Smooth muscle cell (in vitro differentiated cells): ENCODE results near the gene ZNF169. TPM values are rescaled to one million over a fixed set of nuclear protein-coding genes. Genes with fewer than 3 reads are reported as not detected.
A peak's percentile ranks its signal among the peaks of the same experiment; 100 is the strongest.
"Not testable (repeated sequence)": the region's sequence is repeated elsewhere in the genome, so short reads cannot be mapped to it uniquely, and the experiment has no call there.

Source experiments
- DNase-seq: peaks from one replicate; lab custom pipeline; 2025; ENCODE audit not compliant: unreplicated experiment; lab: John Stamatoyannopoulos, UW
- H2AFZ ChIP-seq: fragments of 200-600 bp; sonication (generic); 2 replicates; pipeline ENCODE4 v1.6.0; 2016; ENCODE audit warnings: antibody characterized with exemption, low read depth, mild to moderate bottlenecking
- H3F3A ChIP-seq: fragments of 200-600 bp; sonication (generic); 2 replicates; pipeline ENCODE4 v1.6.0; 2017; ENCODE audit warnings: antibody characterized with exemption, low read depth
- H3K27ac ChIP-seq: fragments of 200-600 bp; sonication (generic); 2 replicates; pipeline ENCODE4 v1.5.1; 2016; ENCODE audit warnings: low read depth, mild to moderate bottlenecking
- H3K27me3 ChIP-seq: fragments of 200-600 bp; sonication (generic); 2 replicates; pipeline ENCODE4 v1.6.1; 2016; ENCODE audit warnings: low read depth, mild to moderate bottlenecking
- H3K36me3 ChIP-seq: fragments of 200-600 bp; sonication (generic); 2 replicates; pipeline ENCODE4 v1.5.1; 2016; ENCODE audit warnings: low read depth
- H3K4me1 ChIP-seq: fragments of 200-600 bp; sonication (generic); 2 replicates; pipeline ENCODE4 v1.5.1; 2016; ENCODE audit warnings: low read depth
- H3K4me2 ChIP-seq: fragments of 200-600 bp; sonication (generic); 2 replicates; pipeline ENCODE4 v1.6.0; 2016; ENCODE audit warnings: mild to moderate bottlenecking
- H3K4me3 ChIP-seq: fragments of 200-600 bp; sonication (generic); 2 replicates; pipeline ENCODE4 v1.5.1; 2016; ENCODE audit warnings: mild to moderate bottlenecking
- H3K79me2 ChIP-seq: fragments of 200-600 bp; sonication (generic); 2 replicates; pipeline ENCODE4 v1.6.0; 2016; ENCODE audit warnings: low read depth, mild to moderate bottlenecking
- H3K9ac ChIP-seq: fragments of 200-600 bp; sonication (generic); 2 replicates; pipeline ENCODE4 v1.6.0; 2016; ENCODE audit warnings: low read depth
- H3K9me3 ChIP-seq: fragments of 200-600 bp; sonication (generic); replicated peaks from 2 replicates; pipeline ENCODE4 v1.5.1; 2016; ENCODE audit warnings: low read depth
- H4K20me1 ChIP-seq: fragments of 200-600 bp; sonication (generic); 2 replicates; pipeline ENCODE4 v1.6.0; 2016; ENCODE audit warnings: low read depth
- WGBS: methylation state at CpG from one replicate; pipeline ENCODE4 v1.1.7; 2016; ENCODE audit warnings: low lambda C conversion rate; 5-methylcytosine and 5-hydroxymethylcytosine counted together
- polyA plus RNA-seq: library from polyadenylated mRNA; unstranded; fragments of >200 nt; fragmentation: Nextera tagmentation; extraction: Ambion mirVana; gene quantifications from 2 replicates; pipeline ENCODE4 v1.2.1, GENCODE V29; 2016
- total RNA-seq: library from RNA; depleted of rRNA; stranded (reverse); fragments of >200 nt; gene quantifications from 2 replicates; pipeline ENCODE4 v1.2.3, GENCODE V29; 2014
- TF ChIP-seq, protein P1 (sequence below): fragments of 200-600 bp; sonication (generic); IDR thresholded peaks from 2 replicates; pipeline ENCODE4 v1.5.1; 2017; ENCODE audit warnings: borderline replicate concordance, mild to moderate bottlenecking, antibody characterized with exemption; ENCODE audit not compliant: insufficient read depth, poor library complexity, severe bottlenecking

ZNF169 gene
- total and polyA plus RNA-seq, 2 experiments from 2014 or later, result 0.45 to 2.1 TPM

DNA sequence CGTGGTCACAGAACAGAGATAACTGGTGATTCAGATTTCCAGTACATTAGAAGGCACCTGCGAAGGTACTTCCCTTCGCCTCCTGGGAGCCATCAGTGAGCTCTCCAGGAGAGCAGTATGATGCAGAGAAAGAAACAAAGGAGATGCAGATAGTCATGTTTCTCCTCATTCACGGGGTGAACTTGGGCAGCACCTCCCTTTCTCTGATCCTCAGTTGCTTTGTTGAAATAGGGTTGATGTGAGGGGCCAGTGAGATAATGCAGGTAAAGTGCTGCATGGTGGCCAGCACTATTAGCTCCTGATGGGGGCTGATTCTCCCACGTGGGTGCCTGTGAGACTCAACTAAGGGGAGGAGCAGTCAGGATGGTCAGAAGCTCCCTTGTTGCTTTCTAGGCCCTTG is 46.6 kb upstream of the ZNF169 start:
- no peaks in the 10 kb centered on the region for H4K20me1 ChIP-seq
- H3K4me1 ChIP-seq, result no peaks in the 10 kb centered on the region
- no peak for DNase-seq
- WGBS, result 31% methylated on average over 5 of the region's 5 CpGs
- H3F3A ChIP-seq, result no peaks in the 10 kb centered on the region
- TF ChIP-seq, protein P1, sequence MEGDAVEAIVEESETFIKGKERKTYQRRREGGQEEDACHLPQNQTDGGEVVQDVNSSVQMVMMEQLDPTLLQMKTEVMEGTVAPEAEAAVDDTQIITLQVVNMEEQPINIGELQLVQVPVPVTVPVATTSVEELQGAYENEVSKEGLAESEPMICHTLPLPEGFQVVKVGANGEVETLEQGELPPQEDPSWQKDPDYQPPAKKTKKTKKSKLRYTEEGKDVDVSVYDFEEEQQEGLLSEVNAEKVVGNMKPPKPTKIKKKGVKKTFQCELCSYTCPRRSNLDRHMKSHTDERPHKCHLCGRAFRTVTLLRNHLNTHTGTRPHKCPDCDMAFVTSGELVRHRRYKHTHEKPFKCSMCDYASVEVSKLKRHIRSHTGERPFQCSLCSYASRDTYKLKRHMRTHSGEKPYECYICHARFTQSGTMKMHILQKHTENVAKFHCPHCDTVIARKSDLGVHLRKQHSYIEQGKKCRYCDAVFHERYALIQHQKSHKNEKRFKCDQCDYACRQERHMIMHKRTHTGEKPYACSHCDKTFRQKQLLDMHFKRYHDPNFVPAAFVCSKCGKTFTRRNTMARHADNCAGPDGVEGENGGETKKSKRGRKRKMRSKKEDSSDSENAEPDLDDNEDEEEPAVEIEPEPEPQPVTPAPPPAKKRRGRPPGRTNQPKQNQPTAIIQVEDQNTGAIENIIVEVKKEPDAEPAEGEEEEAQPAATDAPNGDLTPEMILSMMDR, result no peak
- H3K36me3 ChIP-seq, result no peaks in the 10 kb centered on the region
- H2AFZ ChIP-seq, result no peak overlapping the region
- H3K27ac ChIP-seq, result no peak overlapping the region
- no peak overlapping the region for H3K4me2 ChIP-seq
- H3K9ac ChIP-seq, result no peak overlapping the region
- H3K9me3 ChIP-seq, result no peaks in the 10 kb centered on the region
- no peaks in the 10 kb centered on the region for H3K27me3 ChIP-seq
- H3K79me2 ChIP-seq, result no peaks in the 10 kb centered on the region
- no peak overlapping the region for H3K4me3 ChIP-seq

DNA sequence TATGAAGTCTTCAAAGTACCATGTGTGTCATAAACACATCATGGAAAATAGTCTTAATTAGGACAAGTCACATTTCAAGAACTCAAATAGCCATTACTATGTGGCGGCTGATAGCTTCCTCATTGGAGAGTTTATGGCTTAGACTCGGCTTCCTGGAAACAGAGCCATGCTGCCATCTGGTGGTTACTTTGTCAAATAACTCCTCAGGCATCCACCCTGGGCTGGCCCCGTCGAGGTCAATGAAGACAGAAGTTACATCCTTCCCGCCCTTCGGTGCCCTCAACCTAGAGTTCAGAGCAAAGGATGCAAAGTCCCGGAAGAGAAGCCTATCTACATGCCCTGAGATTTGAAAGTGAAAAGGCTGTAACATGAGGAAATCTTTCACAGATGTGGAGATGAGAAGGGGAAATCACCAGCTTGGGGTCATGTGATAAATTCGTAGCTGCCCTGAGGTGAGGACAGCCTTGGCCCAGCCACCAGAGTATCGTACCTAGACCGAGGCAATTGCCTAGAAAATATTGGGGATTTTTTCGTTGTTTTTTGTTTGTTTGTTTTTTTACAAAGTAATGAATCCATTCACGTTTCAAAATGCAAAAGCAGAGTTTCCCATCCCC is 45.5 kb upstream of the ZNF169 start:
- Histone ChIP-seq H4K20me1 (no peaks in the 10 kb centered on the region), H3K27ac (no peak overlapping the region), H3K4me3 (no peak overlapping the region), H3F3A (no peaks in the 10 kb centered on the region), H3K9ac (no peak overlapping the region), H3K79me2 (no peaks in the 10 kb centered on the region), H3K4me2 (no peak overlapping the region), H2AFZ (no peak overlapping the region), H3K27me3 (no peaks in the 10 kb centered on the region), H3K4me1 (no peaks in the 10 kb centered on the region), H3K36me3 (no peaks in the 10 kb centered on the region), H3K9me3 (no peaks in the 10 kb centered on the region)
- 38% methylated on average over 12 of the region's 12 CpGs for WGBS
- peak; percentile 5 for DNase-seq
- TF ChIP-seq, protein P1, result peak; percentile 82

DNA sequence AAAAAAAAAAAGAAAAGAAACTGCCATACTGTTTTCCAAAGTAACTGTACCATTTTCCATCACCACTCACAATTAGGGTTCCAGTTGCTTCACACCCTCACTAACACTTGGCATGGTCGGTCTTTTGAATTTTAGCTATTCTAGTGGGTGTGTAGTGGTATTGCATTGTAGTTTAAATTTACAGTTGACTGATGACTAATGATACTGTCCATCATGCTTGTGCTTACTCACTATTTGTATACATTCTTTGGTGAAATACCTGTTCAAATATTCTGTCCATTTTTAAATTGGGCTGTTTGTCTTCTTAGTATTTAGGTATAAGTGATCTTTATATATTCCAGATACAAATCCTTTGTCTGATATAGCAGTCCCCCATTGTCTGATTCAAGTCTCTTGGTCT is 36.2 kb upstream of the ZNF169 start:
- H2AFZ ChIP-seq, result no peak overlapping the region
- no peaks in the 10 kb centered on the region for H3F3A ChIP-seq
- TF ChIP-seq, protein P1, result no peak
- H4K20me1 ChIP-seq, result no peaks in the 10 kb centered on the region
- H3K27me3 ChIP-seq, result no peaks in the 10 kb centered on the region
- no peaks in the 10 kb centered on the region for H3K4me1 ChIP-seq
- WGBS, result 86% methylated on average over 1 of the region's 1 CpG
- H3K4me3 ChIP-seq, result no peak overlapping the region
- no peak for DNase-seq
- H3K36me3 ChIP-seq, result no peaks in the 10 kb centered on the region
- H3K79me2 ChIP-seq, result no peaks in the 10 kb centered on the region
- H3K9me3 ChIP-seq, result no peaks in the 10 kb centered on the region
- no peak overlapping the region for H3K9ac ChIP-seq
- H3K27ac ChIP-seq, result no peak overlapping the region
- H3K4me2 ChIP-seq, result no peak overlapping the region

DNA sequence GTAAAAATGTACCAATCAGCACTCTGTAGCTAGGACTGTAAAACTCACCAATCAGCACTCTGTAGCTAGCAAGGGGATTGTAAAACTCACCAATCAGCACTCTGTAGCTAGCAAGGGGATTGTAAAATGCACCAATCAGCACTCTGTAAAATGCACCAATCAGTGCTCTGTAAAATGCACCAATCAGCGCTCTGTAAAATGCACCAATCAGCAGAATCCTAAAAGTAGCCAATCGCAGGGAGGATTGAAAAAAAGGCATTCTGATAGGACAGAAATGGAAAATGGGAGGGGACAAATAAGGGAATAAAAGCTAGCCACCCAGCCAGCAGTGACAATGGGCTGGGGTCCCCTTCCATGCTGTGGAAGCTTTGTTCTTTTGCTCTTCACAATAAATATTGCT is 33.7 kb upstream of the ZNF169 start:
- not testable (repeated sequence) for H3K27ac ChIP-seq, H3K9me3 ChIP-seq, H3K79me2 ChIP-seq, H3K4me2 ChIP-seq, H3K9ac ChIP-seq, H3K36me3 ChIP-seq, H3K4me3 ChIP-seq, H2AFZ ChIP-seq, H4K20me1 ChIP-seq, DNase-seq, H3K4me1 ChIP-seq, H3F3A ChIP-seq, H3K27me3 ChIP-seq
- WGBS, result 94% methylated on average over 2 of the region's 2 CpGs
